OCI-LY1 (cell line): ENCODE results near the gene IFNA13.

ENCODE experiments used
- EZH2 ChIP-seq: fragments of 200-600 bp; sonication (generic), shearing (Covaris generic); IDR thresholded peaks from 2 replicates; pipeline ENCODE4 v1.8.0; 2017; ENCODE audit warnings: borderline replicate concordance, mixed run types, mild to moderate bottlenecking, antibody characterized with exemption, low read length, moderate library complexity, mixed read lengths
- TF ChIP-seq, protein P1 (sequence below): fragments of 200-600 bp; sonication (generic), shearing (Covaris generic); IDR thresholded peaks from 2 replicates; pipeline ENCODE4 v1.5.1; 2017; ENCODE audit warnings: mild to moderate bottlenecking, antibody characterized with exemption, low read length, moderate library complexity, mixed read lengths

DNA sequence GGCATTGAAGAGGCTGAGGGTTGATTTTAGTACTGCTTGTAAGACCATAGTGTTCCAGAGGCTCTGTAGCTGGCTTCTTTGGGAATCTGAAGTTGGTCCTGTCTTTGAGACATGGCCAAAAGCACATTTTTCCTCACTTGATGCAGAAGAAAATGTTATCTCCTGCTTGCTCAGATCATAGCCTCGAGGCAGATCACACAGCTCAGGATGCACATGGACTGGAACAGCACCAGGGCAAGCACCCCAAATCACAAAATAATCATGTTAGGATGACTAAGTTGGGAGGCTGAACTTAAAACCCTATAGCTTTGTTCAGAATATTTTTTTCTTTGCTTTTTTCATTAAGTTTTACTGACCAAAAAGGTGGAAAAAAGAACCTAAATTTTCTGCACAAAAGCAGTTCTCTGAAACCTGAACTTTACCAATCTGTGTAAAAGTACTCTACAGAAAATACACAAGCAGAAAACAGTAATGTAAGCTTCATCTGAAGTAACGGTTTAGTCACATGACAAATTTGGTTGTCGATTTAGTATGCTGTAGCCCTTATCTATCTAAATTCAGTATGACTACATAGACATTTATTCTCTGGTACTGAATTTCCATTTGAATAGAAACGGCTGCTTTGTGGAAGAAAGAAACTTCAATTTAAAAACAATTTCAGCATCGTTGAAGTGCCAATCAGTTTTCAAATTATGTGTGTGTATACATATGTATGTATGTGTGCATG, 36.0 kb downstream of the IFNA13 start:
- TF ChIP-seq, protein P1, sequence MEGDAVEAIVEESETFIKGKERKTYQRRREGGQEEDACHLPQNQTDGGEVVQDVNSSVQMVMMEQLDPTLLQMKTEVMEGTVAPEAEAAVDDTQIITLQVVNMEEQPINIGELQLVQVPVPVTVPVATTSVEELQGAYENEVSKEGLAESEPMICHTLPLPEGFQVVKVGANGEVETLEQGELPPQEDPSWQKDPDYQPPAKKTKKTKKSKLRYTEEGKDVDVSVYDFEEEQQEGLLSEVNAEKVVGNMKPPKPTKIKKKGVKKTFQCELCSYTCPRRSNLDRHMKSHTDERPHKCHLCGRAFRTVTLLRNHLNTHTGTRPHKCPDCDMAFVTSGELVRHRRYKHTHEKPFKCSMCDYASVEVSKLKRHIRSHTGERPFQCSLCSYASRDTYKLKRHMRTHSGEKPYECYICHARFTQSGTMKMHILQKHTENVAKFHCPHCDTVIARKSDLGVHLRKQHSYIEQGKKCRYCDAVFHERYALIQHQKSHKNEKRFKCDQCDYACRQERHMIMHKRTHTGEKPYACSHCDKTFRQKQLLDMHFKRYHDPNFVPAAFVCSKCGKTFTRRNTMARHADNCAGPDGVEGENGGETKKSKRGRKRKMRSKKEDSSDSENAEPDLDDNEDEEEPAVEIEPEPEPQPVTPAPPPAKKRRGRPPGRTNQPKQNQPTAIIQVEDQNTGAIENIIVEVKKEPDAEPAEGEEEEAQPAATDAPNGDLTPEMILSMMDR = no peak
- TF ChIP-seq EZH2 = no peak
